Keratinocyte (primary cell): ENCODE results near the gene HYAL2. TPM values are rescaled to one million over a fixed set of nuclear protein-coding genes. Genes with fewer than 3 reads are reported as not detected.

Experiments used
- DNase-seq: peaks from one replicate; pipeline ENCODE4 v3.0.0-alpha.2; 2011; ENCODE audit warnings: low read depth, missing footprints, low spot score
- FAIRE-seq: peaks from 2 replicates; lab custom pipeline; 2011; peaks lifted over from hg19 to GRCh38; lab: Jason Lieb, UNC
- H2AFZ ChIP-seq: 2 replicates; pipeline ENCODE4 v1.6.0; 2012; ENCODE audit warnings: low read length, control low read depth, inconsistent platforms; ENCODE audit not compliant: control insufficient read depth
- H3K27ac ChIP-seq: 2 replicates; pipeline ENCODE4 v1.5.1; 2011; ENCODE audit warnings: low read length; ENCODE audit not compliant: control insufficient read depth, insufficient read depth
- H3K27me3 ChIP-seq: 3 replicates; pipeline ENCODE4 v1.6.0; 2011; ENCODE audit warnings: low read length; ENCODE audit not compliant: control insufficient read depth, insufficient read depth; ENCODE audit errors: extremely low read depth
- H3K36me3 ChIP-seq, 2 experiments: 2 replicates in 1 of 2; 3 replicates in 1 of 2; pipeline ENCODE4 v1.5.1; 2011; ENCODE audit warnings: low read length in 2 of 2, mild to moderate bottlenecking in 1 of 2; ENCODE audit not compliant: control insufficient read depth in 2 of 2, insufficient read depth in 2 of 2; ENCODE audit errors: extremely low read depth in 1 of 2
- H3K4me1 ChIP-seq: 3 replicates; pipeline ENCODE4 v1.5.1; 2011; ENCODE audit warnings: low read length; ENCODE audit not compliant: control insufficient read depth, insufficient read depth; ENCODE audit errors: extremely low read depth
- H3K4me2 ChIP-seq: 3 replicates; pipeline ENCODE4 v1.6.0; 2011; ENCODE audit warnings: low read depth, low read length; ENCODE audit not compliant: control insufficient read depth, insufficient read depth; ENCODE audit errors: extremely low read depth
- H3K4me3 ChIP-seq, 3 experiments: fragments of 200-600 bp in 1 of 3; sonication (generic) in 1 of 3; 2 replicates in 2 of 3; 3 replicates in 1 of 3; pipeline ENCODE4 v1.5.1; 2011 to 2016; ENCODE audit warnings: low read length in 3 of 3, mild to moderate bottlenecking in 3 of 3, control low read depth in 2 of 3, inconsistent platforms in 1 of 3, low read depth in 1 of 3, mixed read lengths in 1 of 3, mixed run types in 1 of 3, moderate library complexity in 1 of 3; ENCODE audit not compliant: control insufficient read depth in 2 of 3, insufficient read depth in 2 of 3; ENCODE audit errors: extremely low read depth in 1 of 3
- H3K79me2 ChIP-seq: 2 replicates; pipeline ENCODE4 v1.6.0; 2012; ENCODE audit warnings: low read length; ENCODE audit not compliant: control insufficient read depth, insufficient read depth
- H3K9ac ChIP-seq: 3 replicates; pipeline ENCODE4 v1.6.0; 2011; ENCODE audit warnings: low read length; ENCODE audit not compliant: control insufficient read depth, insufficient read depth; ENCODE audit errors: extremely low read depth
- H3K9me1 ChIP-seq: 3 replicates; pipeline ENCODE4 v1.6.0; 2011; ENCODE audit warnings: low read length; ENCODE audit not compliant: control insufficient read depth, insufficient read depth; ENCODE audit errors: extremely low read depth
- H3K9me3 ChIP-seq: 2 replicates; pipeline ENCODE4 v1.5.1; 2012; ENCODE audit warnings: low read depth, low read length; ENCODE audit not compliant: control insufficient read depth
- H4K20me1 ChIP-seq: 3 replicates; pipeline ENCODE4 v1.6.0; 2011; ENCODE audit warnings: low read length; ENCODE audit not compliant: control insufficient read depth, insufficient read depth; ENCODE audit errors: extremely low read depth
- CTCF ChIP-seq, 3 experiments: IDR thresholded peaks in 1 of 3; conservative IDR thresholded peaks in 1 of 3; optimal IDR thresholded peaks in 1 of 3; 2 replicates in 2 of 3; 3 replicates in 1 of 3; pipeline versions ENCODE3 to v1.5.1; 2011; ENCODE audit warnings: low read length in 3 of 3, mild to moderate bottlenecking in 3 of 3, moderate library complexity in 2 of 3, control low read depth in 1 of 3, inconsistent platforms in 1 of 3; ENCODE audit not compliant: insufficient read depth in 2 of 3; ENCODE audit errors: extremely low read depth in 1 of 3
- EZH2 ChIP-seq: IDR thresholded peaks from one replicate; pipeline ENCODE4 v1.6.1; 2012; ENCODE audit warnings: inconsistent platforms, mild to moderate bottlenecking, low read length, moderate library complexity
- dilution Hi-C: fragments of 300-500 bp; cut with MboI; formaldehyde crosslinking; loops from one replicate; pipeline ENCODE4 v1.7.0; 2020; ENCODE audit warnings: low sequenced_read_pairs; ENCODE audit not compliant: extremely low pct_ligation_motif_present
- polyA plus RNA-seq, 5 experiments: library from polyadenylated mRNA; depleted of rRNA in 3 of 5; stranded (reverse) in 3 of 5; stranded (forward) in 1 of 5; unstranded in 1 of 5; fragments of >200 nt; gene quantifications; 1 replicate in 1 of 5; 2 replicates in 3 of 5; 3 replicates in 1 of 5; pipeline versions ENCODE4 v1.2.1 to v1.2.3, GENCODE V29; 2011 to 2012; ENCODE audit warnings: missing spikeins in 2 of 5, low read depth in 1 of 5, low replicate concordance in 1 of 5

Gene HYAL2
- polyA plus RNA-seq, 1 donor (not counting 4 experiments of a cell fraction or from before 2014, with no cell fraction given): 42.8 TPM

- FAIRE-seq: no peak
- H4K20me1 ChIP-seq: peaks cover 7% of the 10 kb centered on the region
- H3K4me3 ChIP-seq: peak overlapping the region in 1 of 3 experiments; percentile 21
Observed at GRCh38 chr3:50334339-50335075, 12.0 kb upstream of the HYAL2 start.

DNA sequence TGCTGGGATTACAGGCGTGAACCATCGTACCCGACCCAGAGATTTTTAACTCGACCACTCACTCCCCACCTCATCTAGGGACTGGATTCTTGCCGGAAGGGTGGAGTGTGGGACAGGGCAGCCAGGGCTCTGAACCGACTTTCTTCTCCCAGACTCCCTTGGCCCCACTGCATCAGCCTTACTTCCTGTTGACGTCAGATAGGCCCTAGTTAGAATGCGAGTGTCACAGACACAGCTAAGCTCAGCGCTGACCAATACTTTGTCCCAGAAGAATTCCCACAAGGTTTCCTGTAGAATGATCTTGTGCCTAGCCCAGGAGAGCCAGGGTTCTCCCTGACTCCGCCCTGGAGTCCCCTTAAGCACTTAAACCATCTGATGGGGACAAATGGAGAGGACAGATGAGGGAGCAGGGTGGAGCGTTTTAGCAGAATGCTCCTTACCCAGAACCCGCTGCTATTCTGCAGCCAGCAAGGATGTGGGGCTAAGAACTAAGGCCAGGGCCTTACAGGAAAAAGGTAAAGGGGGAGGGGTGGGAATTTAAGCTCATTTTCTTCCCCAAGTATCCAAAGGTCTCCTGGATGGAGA lies 11.3 kb upstream of the HYAL2 start:
- no peak overlapping the region for H3K27ac ChIP-seq
- no peak for FAIRE-seq
- H3K4me2 ChIP-seq: peak overlapping the region; percentile 1

More at GRCh38 chr3:50334339-50335075, 12.0 kb upstream of the HYAL2 start:
- TF ChIP-seq EZH2 (no peak), CTCF (optimal IDR thresholded peaks at IDR 0.05 in 1 of 3, IDR thresholded peaks at IDR 0.05 in 1 of 3, conservative IDR thresholded peaks at IDR 0.05 in 1 of 3; ENCODE audit: extremely low read depth in 1 of 3, insufficient read depth in 2 of 3, low read length in 3 of 3) (no peak)
- no peaks in the 10 kb centered on the region for H3K9me3 ChIP-seq
- H3K79me2 ChIP-seq: peaks cover 67% of the 10 kb centered on the region
- H3K4me1 ChIP-seq: peaks cover 38% of the 10 kb centered on the region
- no peak overlapping the region for H2AFZ ChIP-seq
- H3K4me2 ChIP-seq: peak overlapping the region; percentile 1
- dilution Hi-C loops: no loop called here
- no peaks in the 10 kb centered on the region for H3K27me3 ChIP-seq
- peaks cover 28 to 31% of the 10 kb centered on the region in 2 experiments for H3K36me3 ChIP-seq
- no peak overlapping the region for H3K27ac ChIP-seq
- no peak overlapping the region for H3K9ac ChIP-seq
- no peak for DNase-seq
- H3K9me1 ChIP-seq: no peaks in the 10 kb centered on the region

More for the DNA sequence above, 11.3 kb upstream of the HYAL2 start:
- Histone ChIP-seq H4K20me1 (peaks cover 7% of the 10 kb centered on the region), H3K9me3 (no peaks in the 10 kb centered on the region), H2AFZ (no peak overlapping the region), H3K4me3 (no peak overlapping the region), H3K79me2 (peaks cover 66% of the 10 kb centered on the region), H3K9me1 (no peaks in the 10 kb centered on the region), H3K36me3 (peaks cover 31 to 33% of the 10 kb centered on the region in 2 experiments), H3K9ac (no peak overlapping the region), H3K4me1 (peaks cover 34% of the 10 kb centered on the region), H3K27me3 (no peaks in the 10 kb centered on the region)
- no peak for DNase-seq
- no peak for TF ChIP-seq EZH2
- TF ChIP-seq CTCF (optimal IDR thresholded peaks at IDR 0.05 in 1 of 3, IDR thresholded peaks at IDR 0.05 in 1 of 3, conservative IDR thresholded peaks at IDR 0.05 in 1 of 3; ENCODE audit: extremely low read depth in 1 of 3, insufficient read depth in 2 of 3, low read length in 3 of 3): no peak
- dilution Hi-C loops: no loop called here
